GM18517 (cell line): Measurements from ENCODE around the gene CPEB3.
"Not testable (repeated sequence)": the region's sequence is repeated elsewhere in the genome, so short reads cannot be mapped to it uniquely, and the experiment has no call there.

Experiments used
- ATAC-seq: cut with Tn5 transposase; IDR thresholded peaks from one replicate; pipeline ENCODE4 v1.9.1; 2021; ENCODE audit warnings: mild to moderate bottlenecking, moderate library complexity; ENCODE audit not compliant: unreplicated experiment

Gene CPEB3

DNA sequence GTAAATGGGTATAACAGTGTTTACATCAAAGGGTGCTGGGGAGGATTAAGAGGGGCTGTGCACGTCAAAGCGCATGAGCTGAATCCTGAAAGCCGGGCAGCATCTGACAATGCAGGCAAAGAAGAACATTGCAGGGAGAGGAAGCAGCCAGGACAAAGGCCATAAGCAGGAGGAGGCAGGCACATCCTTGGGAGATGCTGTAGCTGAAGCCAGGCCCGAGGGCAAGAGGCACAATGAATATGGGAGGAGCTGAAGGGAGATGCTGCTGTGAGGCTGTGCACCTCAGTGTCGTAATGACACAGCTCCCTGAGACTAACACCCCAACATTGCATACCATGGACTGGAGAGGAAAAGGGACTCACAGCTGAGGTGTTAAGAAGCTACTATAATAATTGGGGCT lies 238.1 kb downstream of the CPEB3 start:
- no peak for ATAC-seq

DNA sequence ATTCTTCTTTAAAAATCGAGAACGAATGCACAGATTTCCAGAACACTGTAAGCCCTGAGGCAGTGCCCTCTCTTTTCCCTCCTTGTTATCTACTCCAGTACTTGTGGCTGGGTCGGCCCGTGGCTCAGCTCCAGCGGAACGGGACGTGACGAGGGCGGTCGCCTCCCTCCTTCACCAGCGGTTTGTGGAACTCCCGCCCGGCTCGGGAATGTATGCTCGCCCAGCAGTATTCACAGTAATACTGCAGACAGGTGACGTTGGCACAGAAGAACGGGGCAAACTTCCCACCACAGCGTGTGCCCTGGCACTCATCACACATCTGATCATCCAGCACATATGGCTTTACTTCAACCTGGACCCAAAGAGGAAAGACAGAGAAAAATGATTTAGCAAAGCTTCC lies 238.8 kb downstream of the CPEB3 start:
- no peak for ATAC-seq

DNA sequence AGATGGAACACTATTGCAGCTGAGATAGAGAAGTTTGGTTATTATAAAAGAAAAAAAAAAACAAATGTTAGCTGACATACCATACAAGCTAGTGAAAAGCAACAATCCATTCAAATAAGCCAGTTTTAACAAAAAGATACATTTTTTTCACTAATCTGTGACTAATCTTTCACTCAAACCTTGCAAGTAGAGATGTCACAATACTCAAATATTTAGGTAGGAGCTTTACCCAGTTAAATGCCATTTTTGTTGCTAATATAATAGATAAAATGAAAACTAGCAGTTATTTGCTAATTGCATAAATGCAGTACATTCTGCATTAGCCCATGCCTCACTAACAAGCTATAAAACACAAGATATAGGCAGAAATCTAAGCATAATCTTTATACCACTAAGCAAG lies 243.7 kb downstream of the CPEB3 start:
- ATAC-seq = no peak

DNA sequence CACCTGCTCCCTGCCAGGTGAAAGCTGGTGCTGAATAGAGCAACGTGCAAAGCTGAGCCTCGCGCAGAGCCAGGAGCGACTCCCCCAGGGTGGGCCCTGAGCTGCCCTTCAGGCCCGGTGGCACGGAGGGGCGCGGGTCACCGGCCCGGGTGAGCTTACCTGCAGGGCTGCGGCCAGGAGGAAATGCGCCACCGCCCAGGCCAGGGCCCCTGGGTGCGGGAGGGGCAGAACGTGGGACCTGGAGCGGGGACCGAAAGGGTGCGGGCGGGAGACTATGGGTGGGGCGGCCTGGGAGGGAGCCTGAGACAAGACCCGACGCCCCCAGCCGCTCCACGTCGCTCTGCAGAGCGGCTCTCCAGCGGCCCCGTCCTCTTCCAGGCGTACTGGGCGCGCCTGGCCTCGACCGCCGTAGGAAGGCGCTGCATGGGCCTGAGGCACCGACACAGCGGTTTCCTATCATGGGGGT lies 245.2 kb downstream of the CPEB3 start:
- no peak for ATAC-seq

DNA sequence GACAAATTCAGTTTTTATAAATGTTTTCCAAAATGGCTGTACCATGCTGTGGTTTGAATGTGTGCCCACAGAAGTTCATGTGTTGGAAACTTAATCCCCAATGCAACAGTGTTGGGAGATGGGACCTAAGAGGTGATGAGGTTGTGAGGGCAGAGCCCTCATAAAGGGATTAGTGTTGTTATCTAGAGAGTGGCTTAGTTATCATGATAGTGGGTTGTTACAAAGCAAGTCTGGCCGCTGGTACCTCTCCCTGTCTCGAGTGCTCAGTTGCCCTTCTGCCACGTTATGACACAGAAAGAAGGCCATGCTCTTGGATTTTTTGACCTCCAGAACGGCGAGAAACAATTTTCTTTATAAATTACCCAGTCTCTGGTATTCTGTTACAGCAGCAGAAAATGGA lies 248.3 kb downstream of the CPEB3 start:
- no peak for ATAC-seq

DNA sequence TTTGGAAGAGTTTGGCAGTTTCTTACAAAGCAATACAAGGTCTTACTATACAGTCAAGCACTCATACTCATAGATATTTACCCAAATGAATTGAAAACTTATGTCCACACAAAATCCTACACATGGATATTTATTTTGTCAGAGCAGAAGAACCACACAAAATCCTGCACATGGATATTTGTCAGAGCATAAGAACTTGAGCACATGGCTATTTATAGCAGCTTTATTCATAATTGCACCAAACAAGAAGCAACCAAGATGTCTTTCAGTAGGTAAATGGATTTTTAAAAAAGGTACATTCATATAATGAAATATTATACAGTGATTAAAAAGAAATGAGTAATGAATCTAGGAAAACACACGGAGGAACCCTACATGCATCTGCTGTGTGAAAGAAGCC lies 251.9 kb downstream of the CPEB3 start:
- ATAC-seq = no peak

DNA sequence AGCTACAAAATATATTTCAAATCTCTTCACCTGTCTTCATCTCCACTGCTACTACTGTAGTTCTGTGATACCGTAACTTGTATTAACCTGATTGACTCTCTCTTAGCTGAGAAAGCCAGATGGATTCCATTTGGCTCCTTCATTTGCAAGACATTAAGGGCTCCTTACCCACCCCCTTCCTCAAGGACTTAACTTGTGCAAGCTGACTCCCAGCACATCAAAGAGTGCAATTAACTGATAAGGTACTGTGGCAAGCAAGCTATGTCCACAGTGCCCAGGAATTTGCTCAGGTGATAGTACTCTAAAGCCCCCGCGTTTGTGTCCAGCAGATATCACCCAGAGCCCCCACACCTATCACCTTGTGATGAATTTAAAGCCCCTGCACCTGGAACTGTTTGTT lies 257.8 kb downstream of the CPEB3 start:
- not testable (repeated sequence) for ATAC-seq

DNA sequence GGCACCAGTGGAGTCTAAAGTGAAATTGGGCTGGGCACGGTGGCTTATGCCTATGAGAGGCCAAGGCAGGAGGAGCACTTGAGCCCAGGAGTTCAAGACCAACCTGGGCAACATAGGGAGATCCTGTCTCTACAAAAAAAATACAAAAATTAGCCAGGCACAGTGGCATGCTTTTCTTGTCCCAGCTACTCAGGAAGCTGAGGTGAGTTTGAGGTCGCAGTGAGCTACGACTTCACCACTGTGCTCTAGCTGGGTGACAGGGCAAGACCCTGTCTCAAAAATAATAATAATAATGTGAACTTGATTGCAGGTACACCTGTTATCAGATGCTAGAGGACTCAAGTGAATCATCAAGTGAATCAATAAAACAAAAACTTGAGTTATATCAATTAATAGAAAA lies 259.3 kb downstream of the CPEB3 start:
- no peak for ATAC-seq

DNA sequence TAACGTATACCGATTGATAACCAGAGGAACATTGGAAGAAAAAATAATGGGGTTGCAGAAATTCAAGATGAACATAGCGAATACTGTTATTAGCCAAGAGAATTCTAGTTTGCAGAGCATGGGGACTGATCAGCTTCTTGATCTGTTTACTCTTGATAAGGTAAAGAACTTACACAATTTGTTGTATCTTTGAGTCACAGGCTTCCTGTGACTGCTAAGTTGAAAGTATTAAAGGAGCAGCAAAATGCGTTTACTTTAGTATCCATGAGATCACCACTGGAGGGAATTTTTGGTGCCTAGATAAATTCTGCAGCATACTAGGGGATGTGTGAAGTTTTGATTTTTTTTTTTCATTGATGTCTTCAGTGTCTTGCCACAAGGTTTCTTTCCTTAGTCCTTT lies 263.7 kb downstream of the CPEB3 start:
- ATAC-seq = no peak

DNA sequence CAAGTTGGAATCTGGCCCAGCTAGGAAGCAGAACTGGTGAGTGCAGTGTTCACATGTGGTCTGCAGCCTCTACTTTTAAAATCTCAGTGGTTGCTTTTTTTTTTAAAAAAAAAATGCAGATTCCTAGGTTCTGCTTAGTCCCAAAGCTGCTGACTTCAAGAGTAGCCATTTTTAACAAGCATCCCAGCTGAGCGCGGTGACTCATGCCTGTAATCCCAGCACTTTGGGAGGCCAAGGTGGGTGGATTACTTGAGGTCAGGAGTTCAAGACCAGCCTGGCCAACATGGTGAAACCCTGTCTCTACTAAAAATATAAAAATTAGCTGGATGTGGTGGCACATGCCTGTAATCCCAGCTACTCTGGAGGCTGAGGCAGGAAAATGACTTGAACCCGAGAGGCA lies 265.5 kb downstream of the CPEB3 start:
- not testable (repeated sequence) for ATAC-seq

DNA sequence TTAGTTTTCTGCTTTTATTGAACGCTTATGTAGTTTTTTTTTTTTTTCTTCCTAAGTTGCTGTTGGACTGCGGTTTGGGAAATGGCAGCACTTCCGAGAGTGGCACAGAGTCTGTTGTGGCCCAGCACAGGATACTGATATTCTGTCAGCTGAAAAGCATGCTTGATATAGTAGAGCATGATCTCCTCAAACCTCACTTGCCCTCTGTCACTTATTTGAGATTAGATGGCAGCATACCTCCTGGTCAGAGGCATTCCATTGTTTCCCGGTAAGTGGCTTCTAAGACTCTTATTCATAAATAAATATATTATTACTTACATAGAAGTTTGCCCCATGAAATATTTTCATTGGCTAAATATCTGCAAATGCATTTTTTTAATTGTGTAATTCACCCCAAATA lies 266.2 kb downstream of the CPEB3 start:
- ATAC-seq = no peak

DNA sequence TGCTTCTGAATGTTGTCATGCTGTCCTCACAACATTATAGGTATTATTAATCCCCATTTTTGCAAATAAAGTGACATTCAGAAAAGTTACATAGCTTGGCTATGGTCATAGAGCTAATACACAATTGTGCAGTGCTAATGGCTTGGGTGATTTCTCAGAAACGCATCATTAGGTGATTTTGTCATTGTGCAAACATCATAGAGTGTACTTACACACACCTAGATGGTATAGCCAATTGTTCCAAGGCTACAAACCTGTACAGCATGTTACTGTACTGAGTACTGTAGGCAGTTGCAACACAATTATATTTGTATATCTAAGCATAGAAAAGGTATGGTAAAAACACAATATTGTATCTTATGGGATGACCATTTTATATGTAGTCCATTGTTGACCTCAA lies 276.3 kb downstream of the CPEB3 start:
- no peak for ATAC-seq

DNA sequence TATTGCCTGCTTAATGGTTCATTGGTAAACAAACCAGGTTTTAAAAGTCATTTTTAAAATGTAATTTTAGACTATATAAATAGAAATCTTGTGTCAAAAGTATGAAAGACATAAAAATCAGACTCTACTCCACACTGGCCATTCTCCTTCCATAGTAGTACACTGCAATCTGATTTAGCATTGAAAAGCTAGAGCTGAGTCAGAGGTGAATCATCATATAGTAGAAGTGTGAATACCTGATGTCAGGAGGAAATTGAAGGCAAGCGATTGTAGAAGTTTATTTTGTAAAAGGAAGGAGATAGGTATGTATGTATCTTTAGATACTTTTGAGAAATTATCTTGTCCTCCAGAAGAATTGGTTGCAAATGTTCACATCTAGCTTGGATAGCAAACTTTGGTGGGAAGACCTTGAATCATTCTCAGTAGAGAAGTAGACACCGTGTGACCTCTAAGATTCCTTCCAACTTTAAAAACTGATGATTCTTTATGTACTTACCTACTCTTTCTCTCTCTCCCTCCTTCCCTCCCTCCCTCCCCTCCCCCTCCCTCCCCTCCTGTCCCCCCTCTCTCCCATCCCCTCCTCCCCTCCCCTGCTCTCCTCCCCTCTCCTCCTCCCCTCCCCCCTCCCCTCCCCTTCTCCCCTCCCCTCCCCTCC lies 279.2 kb downstream of the CPEB3 start:
- no peak for ATAC-seq

DNA sequence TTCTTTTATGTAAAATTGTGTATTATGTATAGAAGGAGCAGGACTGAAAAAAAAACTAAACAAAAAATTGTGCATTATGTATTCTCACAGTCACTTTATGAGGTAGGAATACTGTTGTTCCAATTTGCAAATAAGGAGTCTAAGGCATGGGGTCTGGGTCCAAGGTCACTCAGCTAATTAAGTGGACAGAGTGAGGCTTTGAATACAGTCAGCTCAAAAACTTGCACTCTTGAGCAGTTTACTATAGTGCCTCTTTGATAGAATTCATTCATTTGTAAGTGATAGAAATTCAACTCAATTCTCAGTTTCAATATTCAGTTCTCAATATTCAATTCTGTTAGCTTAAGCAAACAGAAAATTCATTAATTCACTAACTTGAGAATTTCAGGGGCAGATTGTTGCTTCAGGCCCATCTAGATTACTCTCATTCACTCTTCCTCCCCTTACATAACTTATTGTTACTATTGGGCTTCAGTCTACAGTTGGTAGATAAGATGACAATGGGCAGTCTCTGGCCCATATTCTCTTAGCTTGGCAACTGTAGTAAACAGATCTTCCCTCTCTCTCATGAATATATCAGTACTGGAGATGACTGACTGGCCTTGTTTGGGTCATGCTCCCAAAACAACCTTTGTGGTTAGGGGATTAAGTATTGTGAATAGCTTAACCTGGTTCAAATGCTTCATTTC lies 280.7 kb downstream of the CPEB3 start:
- no peak for ATAC-seq

DNA sequence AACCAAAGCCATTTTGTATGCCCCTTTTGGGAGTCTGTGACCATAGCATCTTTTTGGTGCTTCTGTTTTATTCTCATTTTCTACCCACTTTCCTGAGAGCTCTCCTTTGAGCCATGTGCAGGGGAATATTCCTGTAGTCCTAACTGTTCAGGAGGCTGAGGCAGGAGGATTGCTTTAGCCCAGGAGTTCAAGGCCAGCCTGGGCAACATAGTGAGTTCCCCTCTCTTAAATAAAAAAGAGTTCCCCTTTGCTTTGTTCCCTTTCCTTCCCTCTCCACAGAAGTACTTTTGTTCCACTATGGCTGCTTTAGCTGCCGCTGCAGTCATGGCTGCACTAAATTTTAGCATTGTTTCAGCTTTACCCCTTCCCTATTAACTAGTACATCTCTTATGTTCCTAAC lies 281.4 kb downstream of the CPEB3 start:
- ATAC-seq = no peak

DNA sequence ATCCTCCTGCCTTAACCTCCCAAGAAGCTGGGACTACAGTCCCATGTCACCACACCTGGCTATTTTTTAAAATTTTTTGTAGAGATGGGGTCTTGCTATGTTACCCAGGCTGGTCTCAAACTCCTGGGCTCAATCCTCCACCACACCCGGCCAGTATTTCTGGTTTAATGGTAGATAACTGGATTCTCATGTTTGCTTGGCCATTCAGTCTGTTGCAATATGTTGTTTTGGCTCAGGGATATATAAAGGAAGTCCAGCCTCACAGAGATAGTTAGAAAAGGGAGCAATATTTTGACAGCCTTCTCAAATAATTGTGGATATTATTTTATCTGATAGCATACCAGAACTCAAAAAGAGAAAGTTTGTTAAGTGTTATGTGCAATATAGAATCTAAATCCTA lies 284.9 kb downstream of the CPEB3 start:
- ATAC-seq = no peak

DNA sequence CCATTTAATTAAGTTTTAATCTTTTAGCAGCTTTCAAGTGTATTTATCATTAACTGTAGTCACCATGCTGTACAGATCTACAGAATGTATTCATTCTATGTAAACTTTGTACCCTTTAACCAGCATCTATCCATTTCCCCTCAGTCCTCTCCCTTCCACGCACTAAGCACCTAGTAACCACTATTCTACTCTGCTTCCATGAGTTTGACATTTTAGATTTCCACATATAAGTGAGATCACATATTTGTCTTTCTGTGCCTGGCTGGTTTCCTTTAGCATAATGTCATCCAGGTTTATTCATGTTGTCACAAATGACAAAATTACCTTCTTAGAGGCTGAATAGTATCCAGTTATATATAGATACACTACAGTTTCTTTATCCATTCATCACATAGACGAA lies 287.6 kb downstream of the CPEB3 start:
- no peak for ATAC-seq

DNA sequence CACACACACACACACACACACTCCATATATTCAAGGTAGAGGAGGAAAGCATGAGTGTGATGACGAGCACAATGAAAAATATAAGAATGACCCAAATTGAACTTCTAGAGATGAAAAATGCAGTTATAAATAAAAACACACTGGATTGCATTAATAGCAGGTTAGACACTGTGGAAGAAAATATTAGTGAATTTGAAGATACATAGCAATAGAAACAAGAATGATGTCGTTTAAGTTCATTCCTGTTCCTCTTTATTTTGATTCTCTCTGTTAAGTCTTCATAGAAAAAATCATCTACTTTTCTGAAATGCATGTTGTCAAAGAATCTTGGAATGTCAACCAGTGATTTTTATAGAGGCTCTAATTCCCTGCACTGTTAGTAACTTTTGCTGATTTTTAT lies 288.9 kb downstream of the CPEB3 start:
- ATAC-seq = no peak

DNA sequence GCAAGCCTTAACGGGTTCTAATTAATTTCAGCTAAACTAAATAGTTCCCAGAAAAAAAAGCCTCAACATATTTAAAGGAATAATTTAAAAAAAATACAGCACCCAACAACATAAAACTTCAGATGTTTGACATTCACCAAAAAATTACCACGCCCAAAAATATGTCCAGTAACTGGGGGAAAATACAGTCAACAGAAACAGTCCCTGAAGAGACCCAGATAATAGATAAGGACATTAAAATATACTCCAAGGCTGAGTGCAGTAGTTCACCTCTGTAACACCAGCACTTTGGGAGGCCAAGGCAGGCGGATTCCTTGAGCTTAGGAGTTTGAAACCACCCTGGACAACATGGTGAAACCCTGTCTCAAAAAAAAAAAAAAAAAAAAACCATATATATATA lies 289.3 kb downstream of the CPEB3 start:
- no peak for ATAC-seq
